Activated CD4-positive, alpha-beta T cell treated with anti-CD3 and anti-CD28 coated beads for 48 hours (primary cell): ENCODE data around the gene DBNDD2.

Experiments
- DNase-seq: peaks from one replicate; pipeline ENCODE4 v3.0.0-alpha.2; 2020

The DBNDD2 gene

GRCh38 chr20:45452772-45453691, 44.9 kb downstream of the DBNDD2 start:
- no peak for DNase-seq

DNA sequence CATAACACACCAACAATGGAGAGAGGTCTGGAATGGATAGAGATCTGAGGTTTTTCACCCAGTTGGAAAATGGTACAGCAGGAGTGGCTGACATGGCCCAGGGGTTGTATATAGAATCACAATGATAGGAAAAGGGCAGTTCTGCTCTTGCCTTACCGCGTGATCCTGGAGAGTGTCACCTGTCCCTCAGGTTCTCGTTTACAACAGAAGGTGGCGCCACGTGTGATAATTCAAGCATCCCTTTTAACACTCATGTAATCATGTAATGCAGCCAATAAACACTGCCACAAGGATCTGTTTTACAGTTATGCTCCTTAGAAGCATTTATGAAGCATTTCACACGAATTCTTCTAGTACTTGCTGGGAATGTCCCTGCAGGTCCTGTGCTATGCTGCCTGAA, 48.5 kb downstream of the DBNDD2 start:
- DNase-seq, result peak; percentile 70

DNA sequence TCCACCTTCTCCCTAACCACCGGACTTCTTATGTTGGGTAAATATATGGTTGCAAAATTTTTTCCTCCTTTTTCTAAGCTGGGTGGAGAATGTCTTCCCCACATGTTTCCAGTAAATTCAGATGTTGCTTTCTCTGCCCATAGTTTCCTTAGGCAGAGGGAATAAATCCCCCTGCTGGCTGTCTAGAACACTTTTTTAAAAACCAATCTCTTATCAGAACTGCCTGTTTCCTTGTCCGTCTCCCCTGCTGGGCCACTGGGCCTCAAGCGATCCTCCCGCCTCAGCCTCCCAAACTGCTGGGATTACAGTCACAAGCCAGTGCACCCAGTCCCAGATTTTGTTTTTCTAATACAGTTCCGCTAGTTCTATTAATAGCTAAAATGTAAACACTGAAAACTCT, 51.5 kb downstream of the DBNDD2 start:
- DNase-seq, result no peak
